GM23338 (cell line): ENCODE results near the gene FBXL17. TPM values are rescaled to one million over a fixed set of nuclear protein-coding genes. Genes with fewer than 3 reads are reported as not detected.

Experiments
- ATAC-seq: fragments of 200-7000 bp; cut with Tn5 transposase; 3 replicates; pipeline ENCODE4 v1.9.1; 2020
- DNase-seq: peaks from one replicate; pipeline ENCODE4 v3.0.0-alpha.2; 2015; ENCODE audit warnings: low spot score
- H2AFZ ChIP-seq: fragments of 200-600 bp; sonication (generic); 2 replicates; pipeline ENCODE4 v1.8.0; 2016; ENCODE audit warnings: antibody characterized with exemption, mild to moderate bottlenecking, moderate library complexity
- H3F3A ChIP-seq: fragments of 200-600 bp; sonication (generic); replicated peaks from 2 replicates; pipeline ENCODE4 v1.8.0; 2017; ENCODE audit warnings: antibody characterized with exemption, mixed run types, low read depth
- H3K27ac ChIP-seq: fragments of 200-600 bp; sonication (generic); 2 replicates; pipeline ENCODE4 v1.6.1; 2016; ENCODE audit warnings: low read depth
- H3K27me3 ChIP-seq: fragments of 200-600 bp; sonication (generic); 2 replicates; pipeline ENCODE4 v1.8.0; 2016; ENCODE audit warnings: mild to moderate bottlenecking, mixed run types, moderate library complexity; ENCODE audit not compliant: insufficient read depth
- H3K36me3 ChIP-seq: fragments of 200-600 bp; sonication (generic); 2 replicates; pipeline ENCODE4 v1.8.0; 2016; ENCODE audit warnings: mild to moderate bottlenecking; ENCODE audit not compliant: insufficient read depth
- H3K4me1 ChIP-seq: fragments of 200-600 bp; sonication (generic); 2 replicates; pipeline ENCODE4 v1.8.0; 2016; ENCODE audit warnings: mild to moderate bottlenecking, moderate library complexity; ENCODE audit not compliant: insufficient read depth
- H3K4me2 ChIP-seq: fragments of 200-600 bp; sonication (generic); 2 replicates; pipeline ENCODE4 v1.7.1; 2017; ENCODE audit warnings: mixed run types
- H3K4me3 ChIP-seq: fragments of 200-600 bp; sonication (generic); 2 replicates; pipeline ENCODE4 v1.6.1; 2016; ENCODE audit warnings: mixed run types
- H3K79me2 ChIP-seq: fragments of 200-600 bp; sonication (generic); replicated peaks from 2 replicates; pipeline ENCODE4 v1.8.0; 2017; ENCODE audit warnings: mild to moderate bottlenecking; ENCODE audit not compliant: insufficient read depth
- H3K9me2 ChIP-seq: fragments of 200-600 bp; sonication (generic); 2 replicates; pipeline ENCODE4 v1.8.0; 2017; ENCODE audit not compliant: insufficient read depth
- H4K20me1 ChIP-seq: fragments of 200-600 bp; sonication (generic); replicated peaks from 2 replicates; pipeline ENCODE4 v1.8.0; 2017; ENCODE audit warnings: mild to moderate bottlenecking; ENCODE audit not compliant: insufficient read depth
- H3K27ac Mint-ChIP-seq: 2 replicates; pipeline ENCODE4 v1.8.0; 2020; ENCODE audit warnings: inconsistent platforms, mild to moderate bottlenecking, moderate library complexity, mixed read lengths
- H3K27me3 Mint-ChIP-seq: 3 replicates; pipeline ENCODE4 v1.8.0; 2022; ENCODE audit warnings: low read depth, mild to moderate bottlenecking, moderate library complexity, mixed read lengths, inconsistent platforms; ENCODE audit not compliant: insufficient read depth, poor library complexity
- H3K36me3 Mint-ChIP-seq: 3 replicates; pipeline ENCODE4 v1.8.0; 2021; ENCODE audit warnings: low read depth, mild to moderate bottlenecking, inconsistent platforms, moderate library complexity, mixed read lengths
- H3K4me1 Mint-ChIP-seq: 3 replicates; pipeline ENCODE4 v1.8.0; 2020; ENCODE audit warnings: mild to moderate bottlenecking, inconsistent platforms, mixed read lengths
- H3K4me3 Mint-ChIP-seq: 3 replicates; pipeline ENCODE4 v1.8.0; 2021; ENCODE audit warnings: moderate library complexity, mild to moderate bottlenecking, inconsistent platforms, mixed read lengths
- H3K9me3 Mint-ChIP-seq: 3 replicates; pipeline ENCODE4 v1.8.0; 2020; ENCODE audit warnings: moderate library complexity, mild to moderate bottlenecking, inconsistent platforms, mixed read lengths
- CREB1 ChIP-seq: fragments of 250-450 bp; sonication (Bioruptor Pico); IDR thresholded peaks from 2 replicates; pipeline ENCODE4 v1.5.0; 2020; ENCODE audit warnings: low read depth, mild to moderate bottlenecking, moderate library complexity
- CTCF ChIP-seq, 2 experiments: fragments of 200-600 bp in 1 of 2; sonication (generic) in 1 of 2; conservative IDR thresholded peaks; 2 replicates each; pipeline versions ENCODE4 v1.5.1 to v1.6.1; 2016 to 2017; ENCODE audit warnings: antibody characterized with exemption in 2 of 2, low read depth in 2 of 2, mild to moderate bottlenecking in 2 of 2, moderate library complexity in 1 of 2
- ETS1 ChIP-seq: IDR thresholded peaks from 2 replicates; pipeline ENCODE4 v1.6.1; 2016; ENCODE audit warnings: antibody characterized with exemption
- EZH2 ChIP-seq: fragments of 200-600 bp; sonication (generic); IDR thresholded peaks from one replicate; pipeline ENCODE4 v1.8.0; 2017; ENCODE audit warnings: antibody characterized with exemption, mild to moderate bottlenecking, low read depth; ENCODE audit not compliant: unreplicated experiment
- EZH2phosphoT487 ChIP-seq: fragments of 200-600 bp; sonication (generic); IDR thresholded peaks from one replicate; pipeline ENCODE4 v1.8.1; 2018; ENCODE audit warnings: antibody characterized with exemption; ENCODE audit not compliant: unreplicated experiment
- JUNB ChIP-seq: IDR thresholded peaks from one replicate; pipeline ENCODE4 v1.6.1; 2016; ENCODE audit warnings: antibody characterized with exemption; ENCODE audit not compliant: unreplicated experiment
- NANOG ChIP-seq: IDR thresholded peaks from 2 replicates; pipeline ENCODE4 v1.6.1; 2016; ENCODE audit warnings: antibody characterized with exemption, borderline replicate concordance
- POLR2AphosphoS5 ChIP-seq: IDR thresholded peaks from 2 replicates; pipeline ENCODE4 v1.6.1; 2016; ENCODE audit warnings: antibody characterized with exemption, low read depth
- STAT1 ChIP-seq: IDR thresholded peaks from one replicate; pipeline ENCODE4 v1.6.1; 2016; ENCODE audit warnings: antibody characterized with exemption; ENCODE audit not compliant: unreplicated experiment
- ZNF114 ChIP-seq: fragments of 250-450 bp; sonication (Bioruptor Pico); IDR thresholded peaks from 2 replicates; pipeline ENCODE4 v1.5.0; 2020; ENCODE audit warnings: mild to moderate bottlenecking, moderate library complexity
- ZNF331 ChIP-seq: fragments of 250-450 bp; sonication (Bioruptor Pico); IDR thresholded peaks from 2 replicates; pipeline ENCODE4 v1.5.0; 2020; ENCODE audit warnings: low read depth, mild to moderate bottlenecking, moderate library complexity
- ZNF462 ChIP-seq: fragments of 250-450 bp; sonication (Bioruptor Pico); IDR thresholded peaks from 2 replicates; pipeline ENCODE4 v1.5.0; 2020; ENCODE audit warnings: mild to moderate bottlenecking, moderate library complexity
- polyA plus RNA-seq: library from polyadenylated mRNA; unstranded; fragments of >200 nt; fragmentation: Nextera tagmentation; extraction: Ambion mirVana; gene quantifications from 2 replicates; pipeline ENCODE4 v1.2.1, GENCODE V29; 2016
- total RNA-seq: library from RNA; depleted of rRNA; stranded (reverse); fragments of >200 nt; shearing (Covaris generic); gene quantifications from 2 replicates; pipeline ENCODE4 v1.2.3, GENCODE V29; 2014

Gene FBXL17
- total and polyA plus RNA-seq, 2 experiments from 2014 or later, result 2.0 to 2.7 TPM

GRCh38 chr5:108181975-108182374 is 199.9 kb downstream of the FBXL17 start:
- no peak overlapping the region for H3K27ac Mint-ChIP-seq
- Histone ChIP-seq H3K27me3 (no peaks in the 10 kb centered on the region), H3K4me2 (no peak overlapping the region), H3K27ac (no peak overlapping the region), H3K36me3 (no peaks in the 10 kb centered on the region), H2AFZ (no peak overlapping the region), H3K79me2 (no peaks in the 10 kb centered on the region), H3F3A (no peaks in the 10 kb centered on the region), H3K9me2 (no peaks in the 10 kb centered on the region), H3K4me3 (no peak overlapping the region), H4K20me1 (no peaks in the 10 kb centered on the region), H3K4me1 (no peaks in the 10 kb centered on the region)
- ATAC-seq (no peak), DNase-seq (no peak)
- no peak overlapping the region for H3K4me3 Mint-ChIP-seq
- TF ChIP-seq POLR2AphosphoS5, result no peak
- no peak for TF ChIP-seq EZH2
- no peak for TF ChIP-seq CTCF (conservative IDR thresholded peaks at IDR 0.05; ENCODE audit: low read depth in 2 of 2)
- no peak for TF ChIP-seq STAT1
- TF ChIP-seq ZNF331 (CRISPR knock-in tag), result no peak
- no peak for TF ChIP-seq ZNF114 (CRISPR knock-in tag)
- TF ChIP-seq ETS1, result no peak
- no peak for TF ChIP-seq EZH2phosphoT487
- TF ChIP-seq JUNB, result no peak
- TF ChIP-seq NANOG, result no peak
- H3K9me3 Mint-ChIP-seq, result no peaks in the 10 kb centered on the region
- no peaks in the 10 kb centered on the region for H3K36me3 Mint-ChIP-seq
- peaks cover 11% of the 10 kb centered on the region; the same call in 2 of the 3 replicates for H3K4me1 Mint-ChIP-seq
- H3K27me3 Mint-ChIP-seq, result peaks cover 4% of the 10 kb centered on the region

- no peak for DNase-seq
- peaks cover 5% of the 10 kb centered on the region; the same call in 2 of the 3 replicates for H3K9me3 Mint-ChIP-seq
- no peak overlapping the region for H3K27ac Mint-ChIP-seq
- Histone ChIP-seq H4K20me1 (no peaks in the 10 kb centered on the region), H3K9me2 (no peaks in the 10 kb centered on the region), H3K79me2 (no peaks in the 10 kb centered on the region), H3K27me3 (no peaks in the 10 kb centered on the region), H3F3A (no peaks in the 10 kb centered on the region), H3K4me2 (no peak overlapping the region), H3K4me1 (no peaks in the 10 kb centered on the region), H2AFZ (no peak overlapping the region), H3K36me3 (no peaks in the 10 kb centered on the region), H3K4me3 (no peak overlapping the region), H3K27ac (no peak overlapping the region)
- no peak overlapping the region for H3K4me3 Mint-ChIP-seq
- ATAC-seq, result no peak
- no peaks in the 10 kb centered on the region for H3K4me1 Mint-ChIP-seq
- H3K36me3 Mint-ChIP-seq, result peaks cover 6% of the 10 kb centered on the region; the same call in 2 of the 3 replicates
- H3K27me3 Mint-ChIP-seq, result no peaks in the 10 kb centered on the region
- TF ChIP-seq ZNF331 (CRISPR knock-in tag) (no peak), STAT1 (no peak), CREB1 (CRISPR knock-in tag) (no peak), ZNF114 (CRISPR knock-in tag) (no peak), EZH2 (no peak), ZNF462 (CRISPR knock-in tag) (no peak), ETS1 (no peak)
These were observed 207.6 kb downstream of the FBXL17 start for GRCh38 chr5:108174286-108174685.
